ENCODE results near the gene DISC1.
"Not testable (repeated sequence)": the region's sequence is repeated elsewhere in the genome, so short reads cannot be mapped to it uniquely, and the experiment has no call there.

DISC1 gene

GRCh38 chr1:231626535-231626950 is at the start of gene DISC1:
TSS of gene DISC1 (plus strand) at chr1:231626790. CDS start at chr1:231626868, 78 bp downstream.
- DNase-seq, result peak; percentile 94 to 96

- no peak for DNase-seq
Observed at GRCh38 chr1:231576804-231577718, 49.5 kb upstream of the DISC1 start.

- no peak for DNase-seq
Observed at GRCh38 chr1:231580874-231581273, 45.7 kb upstream of the DISC1 start.

- DNase-seq, result no peak
Observed at GRCh38 chr1:231581859-231582258, 44.7 kb upstream of the DISC1 start.

GRCh38 chr1:231583376-231583775 is 43.2 kb upstream of the DISC1 start:
- no peak for DNase-seq

GRCh38 chr1:231584117-231584516 is 42.5 kb upstream of the DISC1 start:
- peak; percentile 73 to 83 for DNase-seq

GRCh38 chr1:231584921-231585320 is 41.7 kb upstream of the DISC1 start:
- no peak for DNase-seq

- DNase-seq, result peak; percentile 87 to 90
Observed at GRCh38 chr1:231590453-231591198, 36.0 kb upstream of the DISC1 start.

GRCh38 chr1:231591466-231591865 is 35.1 kb upstream of the DISC1 start:
- no peak for DNase-seq

- no peak for DNase-seq
Observed at GRCh38 chr1:231592809-231593208, 33.8 kb upstream of the DISC1 start.

- DNase-seq, result not testable (repeated sequence)
Observed at GRCh38 chr1:231593264-231593663, 33.3 kb upstream of the DISC1 start.

GRCh38 chr1:231594123-231594522 is 32.5 kb upstream of the DISC1 start:
- no peak for DNase-seq

- DNase-seq, result no peak
Observed at GRCh38 chr1:231594749-231595148, 31.8 kb upstream of the DISC1 start.

GRCh38 chr1:231596337-231596791 is 30.2 kb upstream of the DISC1 start:
- peak in 1 of 2 experiments; percentile 11 for DNase-seq

- DNase-seq, result no peak
Observed at GRCh38 chr1:231597971-231598370, 28.6 kb upstream of the DISC1 start.

GRCh38 chr1:231600458-231600976 is 26.1 kb upstream of the DISC1 start:
- DNase-seq, result no peak

- DNase-seq, result no peak
Observed at GRCh38 chr1:231601824-231602672, 24.5 kb upstream of the DISC1 start.

- no peak for DNase-seq
Observed at GRCh38 chr1:231602673-231602984, 24.0 kb upstream of the DISC1 start.

GRCh38 chr1:231603598-231604275 is 22.9 kb upstream of the DISC1 start:
- DNase-seq, result peak; percentile 89 to 95

GRCh38 chr1:231604276-231604621 is 22.3 kb upstream of the DISC1 start:
- no peak for DNase-seq

GRCh38 chr1:231605149-231606100 is 21.2 kb upstream of the DISC1 start:
- peak; percentile 14 to 32 for DNase-seq

All from Kasumi-1 (cell line).